GM21717 (cell line): ENCODE data around the gene B9D1.

ENCODE experiments used
- ATAC-seq: cut with Tn5 transposase; IDR thresholded peaks from one replicate; pipeline ENCODE4 v1.9.1; 2021; ENCODE audit warnings: mild to moderate bottlenecking, moderate library complexity; ENCODE audit not compliant: unreplicated experiment

Gene B9D1

GRCh38 chr17:19377602-19378415, 15.3 kb upstream of the B9D1 start:
- ATAC-seq = peak; percentile 86

- no peak for ATAC-seq
Measured at GRCh38 chr17:19376811-19377210, 14.3 kb upstream of the B9D1 start.

GRCh38 chr17:19375732-19376131, 13.2 kb upstream of the B9D1 start:
- no peak for ATAC-seq

- no peak for ATAC-seq
Measured at GRCh38 chr17:19374136-19374535, 11.6 kb upstream of the B9D1 start.

- no peak for ATAC-seq
Measured at GRCh38 chr17:19372866-19373504, 10.5 kb upstream of the B9D1 start.

- no peak for ATAC-seq
Measured at GRCh38 chr17:19372439-19372838, 9.9 kb upstream of the B9D1 start.

GRCh38 chr17:19372011-19372370, 9.5 kb upstream of the B9D1 start:
- no peak for ATAC-seq

- no peak for ATAC-seq
Measured at GRCh38 chr17:19371259-19372010, 8.9 kb upstream of the B9D1 start.

GRCh38 chr17:19370493-19370960, 8.0 kb upstream of the B9D1 start:
- ATAC-seq = no peak

GRCh38 chr17:19369846-19370492, 7.4 kb upstream of the B9D1 start:
- no peak for ATAC-seq

GRCh38 chr17:19369107-19369778, 6.7 kb upstream of the B9D1 start:
- no peak for ATAC-seq

GRCh38 chr17:19368229-19368628, 5.7 kb upstream of the B9D1 start:
- ATAC-seq = no peak

GRCh38 chr17:19366637-19366972, 4.1 kb upstream of the B9D1 start:
- no peak for ATAC-seq

GRCh38 chr17:19365833-19366636, 3.5 kb upstream of the B9D1 start:
- no peak for ATAC-seq

- no peak for ATAC-seq
Measured at GRCh38 chr17:19365499-19365817, 2.9 kb upstream of the B9D1 start.

GRCh38 chr17:19364699-19365498, 2.4 kb upstream of the B9D1 start:
- ATAC-seq = no peak

- no peak for ATAC-seq
Measured at GRCh38 chr17:19363460-19364035, 1.0 kb upstream of the B9D1 start.

GRCh38 chr17:19363114-19363438, 553 bp upstream of the B9D1 start:
- ATAC-seq = no peak

GRCh38 chr17:19361944-19362276, 613 bp downstream of the B9D1 start:
- ATAC-seq = no peak
